Neural progenitor cell (in vitro differentiated cells): ENCODE data around the gene XPR1. TPM values are rescaled to one million over a fixed set of nuclear protein-coding genes. Genes with fewer than 3 reads are reported as not detected.
A peak's percentile ranks its signal among the peaks of the same experiment; 100 is the strongest.

Experiments
- DNase-seq: peaks from one replicate; pipeline ENCODE4 v3.0.0-alpha.2; 2016; ENCODE audit warnings: low spot score
- H2AFZ ChIP-seq: fragments of 200-600 bp; sonication (generic); replicated peaks from 2 replicates; pipeline ENCODE4 v1.6.1; 2016; ENCODE audit warnings: antibody characterized with exemption
- H3F3A ChIP-seq: fragments of 200-600 bp; sonication (generic); 2 replicates; pipeline ENCODE4 v1.6.1; 2016; ENCODE audit warnings: antibody characterized with exemption, low read depth
- H3K27ac ChIP-seq: fragments of 200-600 bp; sonication (generic); 2 replicates; pipeline ENCODE4 v1.5.1; 2016; ENCODE audit warnings: mild to moderate bottlenecking
- H3K27me3 ChIP-seq: fragments of 200-600 bp; sonication (generic); 2 replicates; pipeline ENCODE4 v1.6.1; 2016; ENCODE audit warnings: mild to moderate bottlenecking, moderate library complexity
- H3K36me3 ChIP-seq: fragments of 200-600 bp; sonication (generic); 2 replicates; pipeline ENCODE4 v1.5.1; 2016
- H3K4me1 ChIP-seq: fragments of 200-600 bp; sonication (generic); 2 replicates; pipeline ENCODE4 v1.6.1; 2016; ENCODE audit warnings: mixed run types
- H3K4me2 ChIP-seq: fragments of 200-600 bp; sonication (generic); 2 replicates; pipeline ENCODE4 v1.6.1; 2016
- H3K4me3 ChIP-seq: fragments of 200-600 bp; sonication (generic); 2 replicates; pipeline ENCODE4 v1.5.1; 2016
- H3K79me2 ChIP-seq: fragments of 200-600 bp; sonication (generic); 2 replicates; pipeline ENCODE4 v1.6.1; 2016; ENCODE audit warnings: low read depth
- H3K9ac ChIP-seq: fragments of 200-600 bp; sonication (generic); 2 replicates; pipeline ENCODE4 v1.6.1; 2016
- H3K9me3 ChIP-seq: fragments of 200-600 bp; sonication (generic); 2 replicates; pipeline ENCODE4 v1.5.1; 2016; ENCODE audit warnings: low read depth
- H4K20me1 ChIP-seq: fragments of 200-600 bp; sonication (generic); 2 replicates; pipeline ENCODE4 v1.6.1; 2016; ENCODE audit warnings: low read depth
- H3K27ac Mint-ChIP-seq: 3 replicates; pipeline ENCODE4 v1.8.0; 2021; ENCODE audit warnings: mixed read lengths
- H3K27me3 Mint-ChIP-seq: 2 replicates; pipeline ENCODE4 v1.8.0; 2022; ENCODE audit warnings: low read depth, mild to moderate bottlenecking, inconsistent platforms, moderate library complexity, mixed read lengths; ENCODE audit not compliant: insufficient read depth
- H3K36me3 Mint-ChIP-seq: 3 replicates; pipeline ENCODE4 v1.8.0; 2021; ENCODE audit warnings: mixed read lengths
- H3K4me1 Mint-ChIP-seq: 3 replicates; pipeline ENCODE4 v1.8.0; 2021; ENCODE audit warnings: mixed read lengths
- H3K4me3 Mint-ChIP-seq: 3 replicates; pipeline ENCODE4 v1.8.0; 2021; ENCODE audit warnings: mild to moderate bottlenecking, moderate library complexity, mixed read lengths
- H3K9me3 Mint-ChIP-seq: 3 replicates; pipeline ENCODE4 v1.8.0; 2020; ENCODE audit warnings: mixed read lengths
- CTCF ChIP-seq: fragments of 200-600 bp; sonication (generic); IDR thresholded peaks from 2 replicates; pipeline ENCODE4 v1.5.1; 2017; ENCODE audit warnings: antibody characterized with exemption, mild to moderate bottlenecking
- EZH2 ChIP-seq: fragments of 200-600 bp; sonication (generic); IDR thresholded peaks from 2 replicates; pipeline ENCODE4 v1.6.1; 2017; ENCODE audit warnings: antibody characterized with exemption, mild to moderate bottlenecking, moderate library complexity
- EZH2phosphoT487 ChIP-seq: fragments of 200-600 bp; sonication (generic); IDR thresholded peaks from 2 replicates; pipeline ENCODE4 v1.6.1; 2017; ENCODE audit warnings: antibody characterized with exemption
- total RNA-seq: library from RNA; depleted of rRNA; stranded (reverse); fragments of >200 nt; gene quantifications from 2 replicates; pipeline ENCODE4 v1.2.3, GENCODE V29; 2015; ENCODE audit warnings: low replicate concordance

The XPR1 gene
- total RNA-seq, 1 donor from 2014 or later = 75.0 TPM

- H3K4me3 ChIP-seq = peak overlapping the region; percentile 77
- peaks cover 33% of the 10 kb centered on the region for H3K27me3 Mint-ChIP-seq
- H3K79me2 ChIP-seq = no peaks in the 10 kb centered on the region
- H3K27ac Mint-ChIP-seq = no peak overlapping the region
- H3K4me3 Mint-ChIP-seq = peak overlapping the region; percentile 61
- H3K9ac ChIP-seq = no peak overlapping the region
- peak overlapping the region; percentile 99 for H2AFZ ChIP-seq
- no peaks in the 10 kb centered on the region for H3K36me3 ChIP-seq
- H3F3A ChIP-seq = peaks cover 16% of the 10 kb centered on the region
- no peaks in the 10 kb centered on the region for H4K20me1 ChIP-seq
- TF ChIP-seq EZH2 (peak; percentile 72), CTCF (no peak), EZH2phosphoT487 (peak; percentile 33)
- DNase-seq = peak; percentile 82
- H3K9me3 Mint-ChIP-seq = no peaks in the 10 kb centered on the region
- peaks cover 39% of the 10 kb centered on the region for H3K27me3 ChIP-seq
- peaks cover 16% of the 10 kb centered on the region for H3K4me1 Mint-ChIP-seq
- no peaks in the 10 kb centered on the region for H3K9me3 ChIP-seq
- H3K36me3 Mint-ChIP-seq = no peaks in the 10 kb centered on the region
- H3K4me1 ChIP-seq = peaks cover 3% of the 10 kb centered on the region
- peak overlapping the region; percentile 91 for H3K4me2 ChIP-seq
- H3K27ac ChIP-seq = no peak overlapping the region
Measured at GRCh38 chr1:180912211-180912800, 280.5 kb downstream of the XPR1 start.

- H4K20me1 ChIP-seq = no peaks in the 10 kb centered on the region
- DNase-seq = peak; percentile 68
- peak within 1 kb of the TSS; percentile 99 for H2AFZ ChIP-seq
- H3K27me3 ChIP-seq = peaks cover 39% of the 10 kb centered on the region
- no peaks in the 10 kb centered on the region for H3K9me3 ChIP-seq
- TF ChIP-seq EZH2phosphoT487 (peak; percentile 20), EZH2 (peak; percentile 42), CTCF (no peak)
- no peaks in the 10 kb centered on the region for H3K79me2 ChIP-seq
- peak within 1 kb of the TSS; percentile 91 for H3K4me2 ChIP-seq
- Mint-ChIP-seq H3K27me3 (peaks cover 33% of the 10 kb centered on the region), H3K9me3 (no peaks in the 10 kb centered on the region), H3K27ac (no peak within 1 kb of the TSS), H3K4me3 (peak within 1 kb of the TSS; percentile 86), H3K4me1 (peaks cover 21% of the 10 kb centered on the region), H3K36me3 (no peaks in the 10 kb centered on the region)
- peaks cover 16% of the 10 kb centered on the region for H3F3A ChIP-seq
- H3K36me3 ChIP-seq = no peaks in the 10 kb centered on the region
- H3K4me3 ChIP-seq = peak within 1 kb of the TSS; percentile 77
- no peak within 1 kb of the TSS for H3K9ac ChIP-seq
- H3K27ac ChIP-seq = no peak within 1 kb of the TSS
- peaks cover 7% of the 10 kb centered on the region for H3K4me1 ChIP-seq
Measured at GRCh38 chr1:180912801-180913565, 281.2 kb downstream of the XPR1 start, which contains the start of gene KIAA1614. Gene KIAA1614, plus strand, starts transcription at chr1:180912897. Its CDS starts 347 bp downstream, at chr1:180913244.

GRCh38 chr1:180915426-180915965 lies 283.7 kb downstream of the XPR1 start:
- no peak overlapping the region for H3K4me2 ChIP-seq
- Mint-ChIP-seq H3K27ac (no peak overlapping the region), H3K9me3 (no peaks in the 10 kb centered on the region), H3K4me3 (no peak overlapping the region), H3K27me3 (peaks cover 30% of the 10 kb centered on the region), H3K4me1 (peaks cover 31% of the 10 kb centered on the region), H3K36me3 (no peaks in the 10 kb centered on the region)
- peaks cover 16% of the 10 kb centered on the region for H3F3A ChIP-seq
- H3K36me3 ChIP-seq = no peaks in the 10 kb centered on the region
- peaks cover 39% of the 10 kb centered on the region for H3K27me3 ChIP-seq
- H4K20me1 ChIP-seq = no peaks in the 10 kb centered on the region
- no peak overlapping the region for H3K27ac ChIP-seq
- H3K4me1 ChIP-seq = peaks cover 15% of the 10 kb centered on the region
- H3K9me3 ChIP-seq = no peaks in the 10 kb centered on the region
- H3K79me2 ChIP-seq = no peaks in the 10 kb centered on the region
- H3K9ac ChIP-seq = no peak overlapping the region
- DNase-seq = no peak
- no peak overlapping the region for H3K4me3 ChIP-seq
- no peak overlapping the region for H2AFZ ChIP-seq
- TF ChIP-seq CTCF (no peak), EZH2 (no peak), EZH2phosphoT487 (no peak)
